IPS-15b (cell line): ENCODE data around the gene SCARB1.

Experiments
- H3K27me3 ChIP-seq: one replicate; pipeline ENCODE4 v1.6.1; 2013; ENCODE audit warnings: low read length; ENCODE audit not compliant: control insufficient read depth, insufficient read depth
- H3K36me3 ChIP-seq: one replicate; pipeline ENCODE4 v1.6.1; 2013; ENCODE audit warnings: low read length; ENCODE audit not compliant: control insufficient read depth, insufficient read depth
- H3K4me1 ChIP-seq: one replicate; pipeline ENCODE4 v1.6.1; 2013; ENCODE audit warnings: mild to moderate bottlenecking, low read length; ENCODE audit not compliant: control insufficient read depth, insufficient read depth
- H3K4me3 ChIP-seq: one replicate; pipeline ENCODE4 v1.5.1; 2013; ENCODE audit warnings: low read depth, low read length
- H3K9ac ChIP-seq: one replicate; pipeline ENCODE4 v1.6.1; 2013; ENCODE audit warnings: low read depth, mild to moderate bottlenecking, low read length
- H3K9me3 ChIP-seq: one replicate; pipeline ENCODE4 v1.6.1; 2013; ENCODE audit warnings: mild to moderate bottlenecking, low read length; ENCODE audit not compliant: control insufficient read depth, insufficient read depth

Gene SCARB1

GRCh38 chr12:124878795-124879516 is 15.3 kb upstream of the SCARB1 start:
- no peaks in the 10 kb centered on the region for H3K27me3 ChIP-seq
- peaks cover 5% of the 10 kb centered on the region for H3K4me1 ChIP-seq
- H3K9ac ChIP-seq, result no peak overlapping the region
- no peaks in the 10 kb centered on the region for H3K9me3 ChIP-seq
- H3K4me3 ChIP-seq, result no peak overlapping the region
- no peaks in the 10 kb centered on the region for H3K36me3 ChIP-seq

- Histone ChIP-seq H3K4me3 (no peak overlapping the region), H3K4me1 (no peaks in the 10 kb centered on the region)
These were observed 13.8 kb upstream of the SCARB1 start for GRCh38 chr12:124877423-124877822.

GRCh38 chr12:124876171-124876570 is 12.5 kb upstream of the SCARB1 start:
- no peaks in the 10 kb centered on the region for H3K36me3 ChIP-seq
- H3K9me3 ChIP-seq, result no peaks in the 10 kb centered on the region
- H3K4me1 ChIP-seq, result no peaks in the 10 kb centered on the region
- no peaks in the 10 kb centered on the region for H3K27me3 ChIP-seq
- H3K4me3 ChIP-seq, result no peak overlapping the region
- no peak overlapping the region for H3K9ac ChIP-seq

More at GRCh38 chr12:124877423-124877822, 13.8 kb upstream of the SCARB1 start:
- Histone ChIP-seq H3K9ac (no peak overlapping the region), H3K9me3 (no peaks in the 10 kb centered on the region), H3K36me3 (no peaks in the 10 kb centered on the region), H3K27me3 (no peaks in the 10 kb centered on the region)

GRCh38 chr12:124875803-124876132 is 12.1 kb upstream of the SCARB1 start:
- Histone ChIP-seq H3K4me3 (no peak overlapping the region), H3K36me3 (no peaks in the 10 kb centered on the region), H3K27me3 (no peaks in the 10 kb centered on the region), H3K4me1 (no peaks in the 10 kb centered on the region), H3K9ac (no peak overlapping the region), H3K9me3 (no peaks in the 10 kb centered on the region)

- Histone ChIP-seq H3K36me3 (no peaks in the 10 kb centered on the region), H3K4me1 (no peaks in the 10 kb centered on the region), H3K27me3 (no peaks in the 10 kb centered on the region), H3K4me3 (no peak overlapping the region), H3K9me3 (no peaks in the 10 kb centered on the region), H3K9ac (no peak overlapping the region)
These were observed 11.5 kb upstream of the SCARB1 start for GRCh38 chr12:124874988-124875802.

DNA sequence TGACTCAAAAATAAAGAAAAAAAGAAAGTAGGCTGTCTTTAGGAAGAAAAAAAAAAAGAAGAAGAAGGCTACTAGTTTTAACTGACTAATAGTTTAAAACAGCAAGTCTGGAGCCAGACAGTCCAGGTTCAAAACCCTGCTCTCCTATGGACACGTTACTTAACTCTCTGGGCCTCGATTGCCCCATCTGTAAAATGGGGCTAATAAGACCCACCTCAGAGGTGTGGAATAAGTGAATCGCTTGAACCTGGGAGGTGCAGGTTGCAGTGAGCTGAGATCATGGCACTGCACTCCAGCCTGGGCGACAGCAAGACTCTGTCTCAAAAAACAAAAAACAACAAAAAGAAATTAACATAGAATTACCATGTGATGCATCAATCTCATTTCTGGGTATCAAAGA is 10.5 kb upstream of the SCARB1 start:
- H3K4me3 ChIP-seq, result no peak overlapping the region
- H3K9ac ChIP-seq, result no peak overlapping the region
- no peaks in the 10 kb centered on the region for H3K9me3 ChIP-seq
- no peaks in the 10 kb centered on the region for H3K27me3 ChIP-seq
- no peaks in the 10 kb centered on the region for H3K36me3 ChIP-seq
- no peaks in the 10 kb centered on the region for H3K4me1 ChIP-seq

GRCh38 chr12:124872068-124872719 is 8.5 kb upstream of the SCARB1 start:
- Histone ChIP-seq H3K27me3 (no peaks in the 10 kb centered on the region), H3K9me3 (no peaks in the 10 kb centered on the region), H3K9ac (no peak overlapping the region), H3K4me1 (no peaks in the 10 kb centered on the region), H3K4me3 (no peak overlapping the region), H3K36me3 (no peaks in the 10 kb centered on the region)

GRCh38 chr12:124871297-124871696 is 7.6 kb upstream of the SCARB1 start:
- H3K9me3 ChIP-seq, result no peaks in the 10 kb centered on the region
- no peak overlapping the region for H3K9ac ChIP-seq
- H3K4me3 ChIP-seq, result no peak overlapping the region
- H3K4me1 ChIP-seq, result no peaks in the 10 kb centered on the region
- no peaks in the 10 kb centered on the region for H3K27me3 ChIP-seq
- H3K36me3 ChIP-seq, result no peaks in the 10 kb centered on the region

DNA sequence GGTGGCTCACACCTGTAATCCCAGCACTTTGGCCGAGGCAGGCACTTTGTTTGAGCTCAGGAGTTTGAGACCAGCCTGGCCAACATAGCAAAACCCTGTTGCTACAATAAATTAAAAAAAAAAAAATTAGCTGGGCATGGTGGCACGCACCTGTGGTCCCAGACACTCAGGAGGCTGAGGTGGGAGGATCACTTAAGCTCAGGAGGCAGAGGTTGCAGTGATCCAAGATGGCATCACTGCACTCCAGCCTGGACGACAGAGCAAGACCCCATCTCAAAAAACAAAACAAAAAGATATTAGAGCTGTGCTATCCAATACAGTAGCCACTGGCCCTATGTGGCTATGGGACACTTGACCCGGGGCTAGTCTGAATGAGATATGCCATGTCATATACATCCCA is 6.9 kb upstream of the SCARB1 start:
- Histone ChIP-seq H3K27me3 (no peaks in the 10 kb centered on the region), H3K4me3 (no peak overlapping the region), H3K9ac (no peak overlapping the region), H3K36me3 (no peaks in the 10 kb centered on the region), H3K9me3 (no peaks in the 10 kb centered on the region), H3K4me1 (no peaks in the 10 kb centered on the region)

DNA sequence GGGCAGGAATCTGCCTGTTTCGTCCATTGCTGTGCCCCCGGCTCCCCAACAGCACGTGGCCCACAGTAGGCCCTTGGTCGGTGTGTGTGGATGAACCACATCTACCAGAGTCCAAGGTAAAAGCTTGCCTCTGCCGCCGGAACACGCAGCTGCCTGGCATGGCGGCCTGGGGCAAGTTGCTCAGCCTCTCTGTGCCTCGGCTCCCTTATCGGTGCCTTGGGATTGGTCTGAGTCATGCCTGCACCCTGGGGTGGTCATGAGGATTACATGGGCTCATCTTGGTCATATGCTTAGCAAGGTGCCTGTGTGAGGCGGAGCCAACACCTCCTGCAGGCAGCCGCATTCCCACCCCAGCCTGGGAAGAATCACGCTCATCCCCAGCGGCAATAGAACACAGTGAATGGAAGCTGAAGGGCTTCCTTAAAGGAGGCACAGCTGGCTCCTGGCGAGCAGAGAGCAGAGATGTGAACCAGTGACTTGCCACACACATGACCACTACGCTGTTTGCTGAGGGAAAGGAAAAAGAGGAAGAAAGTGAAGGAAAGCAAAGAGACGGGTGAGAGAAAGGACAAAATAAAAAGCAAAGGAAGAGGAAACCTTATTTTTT is 5.5 kb upstream of the SCARB1 start:
- no peak overlapping the region for H3K9ac ChIP-seq
- no peaks in the 10 kb centered on the region for H3K9me3 ChIP-seq
- H3K27me3 ChIP-seq, result no peaks in the 10 kb centered on the region
- no peaks in the 10 kb centered on the region for H3K4me1 ChIP-seq
- H3K36me3 ChIP-seq, result no peaks in the 10 kb centered on the region
- no peak overlapping the region for H3K4me3 ChIP-seq

GRCh38 chr12:124868252-124869058 is 4.8 kb upstream of the SCARB1 start:
- Histone ChIP-seq H3K9ac (no peak overlapping the region), H3K9me3 (no peaks in the 10 kb centered on the region), H3K36me3 (no peaks in the 10 kb centered on the region), H3K4me3 (no peak overlapping the region), H3K4me1 (no peaks in the 10 kb centered on the region), H3K27me3 (no peaks in the 10 kb centered on the region)
